Breast epithelium (tissue), 4 donors: ENCODE results near the gene PCAT7. TPM values are rescaled to one million over a fixed set of nuclear protein-coding genes. Genes with fewer than 3 reads are reported as not detected.
"Not testable (repeated sequence)": the region's sequence is repeated elsewhere in the genome, so short reads cannot be mapped to it uniquely, and the experiment has no call there.

Source experiments
- DNase-seq, 2 donors: peaks; one replicate each; pipeline ENCODE4 v3.0.0-alpha.2; 2019; ENCODE audit warnings: low spot score in 2 of 2
- H3K27ac ChIP-seq, 2 donors: fragments of 200-600 bp; sonication (generic) in 1 of 2; one replicate each; pipeline ENCODE4 v1.5.1; 2016 to 2019; ENCODE audit warnings: mild to moderate bottlenecking in 1 of 2
- H3K27me3 ChIP-seq, 2 donors: fragments of 200-600 bp; sonication (generic) in 1 of 2; one replicate each; pipeline versions ENCODE4 v1.5.1 to v1.6.0; 2017 to 2019; ENCODE audit warnings: control low read depth in 1 of 2, mild to moderate bottlenecking in 1 of 2
- H3K36me3 ChIP-seq: fragments of 200-600 bp; one replicate; pipeline ENCODE4 v1.5.1; 2019
- H3K4me1 ChIP-seq, 2 donors: fragments of 200-600 bp; sonication (generic); one replicate each; pipeline ENCODE4 v1.5.1; 2016 to 2019; ENCODE audit warnings: control low read depth in 1 of 2
- H3K4me3 ChIP-seq, 3 donors: fragments of 200-600 bp; sonication (generic); 1 replicate in 2 of 3; 2 replicates in 1 of 3; pipeline ENCODE4 v1.5.1; 2016 to 2019; ENCODE audit warnings: mild to moderate bottlenecking in 3 of 3, moderate library complexity in 2 of 3
- H3K9me3 ChIP-seq, 2 donors: fragments of 200-600 bp; sonication (generic) in 1 of 2; one replicate each; pipeline ENCODE4 v1.5.1; 2016 to 2019; ENCODE audit warnings: control low read depth in 1 of 2
- POLR2A ChIP-seq: fragments of 450-650 bp; IDR thresholded peaks from one replicate; pipeline ENCODE4 v1.6.1; 2016; ENCODE audit warnings: antibody characterized with exemption, mild to moderate bottlenecking, moderate library complexity
- POLR2AphosphoS5 ChIP-seq, 3 donors: sonication (generic); formaldehyde crosslinking; IDR thresholded peaks; one replicate each; pipeline ENCODE4 v1.6.1; 2017; ENCODE audit warnings: antibody characterized with exemption in 3 of 3
- intact Hi-C: fragments of 100-400 bp; cut with DNase I; formaldehyde crosslinking; loops from one replicate; pipeline ENCODE4 v1.15.1; 2023; ENCODE audit warnings: low total_unique reads
- total RNA-seq, 3 donors: library from RNA; depleted of rRNA; stranded (reverse); fragments of >200 nt; gene quantifications; one replicate each; pipeline ENCODE4 v1.1.0, GENCODE V29; 2016
- TF ChIP-seq, protein P1 (sequence below), 3 donors: fragments of 450-650 bp; IDR thresholded peaks; one replicate each; pipeline ENCODE4 v1.5.1; 2016 to 2017; ENCODE audit warnings: antibody characterized with exemption in 3 of 3, mild to moderate bottlenecking in 3 of 3, moderate library complexity in 3 of 3

The PCAT7 gene
- total RNA-seq, 3 donors from 2014 or later = under 0.01 TPM; not detected in 2

DNA sequence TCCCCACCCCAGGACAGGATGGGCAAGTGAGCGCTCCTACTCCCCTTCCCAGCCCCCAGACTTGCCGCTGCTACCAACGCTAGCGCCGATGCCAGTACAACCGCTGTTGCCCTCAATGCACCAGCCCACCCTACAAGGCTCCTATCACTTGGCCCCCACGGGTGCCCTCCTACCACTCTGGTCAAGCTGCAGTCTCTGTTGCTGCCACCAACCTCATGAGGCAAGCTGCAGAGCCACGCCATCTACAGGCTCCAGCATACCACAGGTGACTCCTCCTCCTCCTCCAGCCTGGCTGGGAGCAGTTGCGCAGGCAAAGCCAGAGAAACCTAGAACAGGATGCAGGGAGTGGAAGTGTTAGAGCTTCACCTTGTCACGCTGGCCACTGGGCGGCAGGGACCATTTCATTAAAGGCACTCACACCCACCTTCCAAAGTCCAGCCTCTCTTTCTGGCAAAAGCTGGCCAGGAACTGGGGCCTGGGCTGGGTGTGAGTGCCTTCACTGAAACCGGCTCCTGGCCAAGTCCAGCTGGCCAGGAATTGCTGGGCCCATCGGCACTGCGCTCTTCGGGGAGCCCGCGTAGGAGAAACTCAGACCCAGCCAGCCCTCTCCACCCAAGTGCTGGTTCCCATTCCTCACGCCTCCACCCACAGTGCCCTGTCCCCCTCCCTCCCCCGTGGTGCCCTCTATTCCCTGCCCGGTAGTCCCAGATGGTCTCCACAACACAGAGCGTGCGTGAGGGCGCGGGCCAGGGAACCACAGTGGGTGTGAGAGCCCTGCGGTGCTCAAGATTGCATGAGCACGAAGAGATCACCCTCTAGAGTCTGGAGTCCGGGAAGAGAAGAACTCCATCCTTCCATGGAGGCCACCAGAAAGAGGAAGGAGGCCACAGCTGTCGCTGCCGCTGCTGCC lies 1.6 kb upstream of the PCAT7 start:
- Histone ChIP-seq H3K9me3 (no peaks in the 10 kb centered on the region), H3K4me1 (no peaks in the 10 kb centered on the region), H3K27ac (no peak overlapping the region), H3K27me3 (no peaks in the 10 kb centered on the region), H3K4me3 (no peak overlapping the region), H3K36me3 (no peaks in the 10 kb centered on the region)
- intact Hi-C loops = no loop called here
- DNase-seq = no peak
- TF ChIP-seq POLR2AphosphoS5 (IDR thresholded peaks at IDR 0.05) (no peak), POLR2A (no peak)
- TF ChIP-seq, protein P1, sequence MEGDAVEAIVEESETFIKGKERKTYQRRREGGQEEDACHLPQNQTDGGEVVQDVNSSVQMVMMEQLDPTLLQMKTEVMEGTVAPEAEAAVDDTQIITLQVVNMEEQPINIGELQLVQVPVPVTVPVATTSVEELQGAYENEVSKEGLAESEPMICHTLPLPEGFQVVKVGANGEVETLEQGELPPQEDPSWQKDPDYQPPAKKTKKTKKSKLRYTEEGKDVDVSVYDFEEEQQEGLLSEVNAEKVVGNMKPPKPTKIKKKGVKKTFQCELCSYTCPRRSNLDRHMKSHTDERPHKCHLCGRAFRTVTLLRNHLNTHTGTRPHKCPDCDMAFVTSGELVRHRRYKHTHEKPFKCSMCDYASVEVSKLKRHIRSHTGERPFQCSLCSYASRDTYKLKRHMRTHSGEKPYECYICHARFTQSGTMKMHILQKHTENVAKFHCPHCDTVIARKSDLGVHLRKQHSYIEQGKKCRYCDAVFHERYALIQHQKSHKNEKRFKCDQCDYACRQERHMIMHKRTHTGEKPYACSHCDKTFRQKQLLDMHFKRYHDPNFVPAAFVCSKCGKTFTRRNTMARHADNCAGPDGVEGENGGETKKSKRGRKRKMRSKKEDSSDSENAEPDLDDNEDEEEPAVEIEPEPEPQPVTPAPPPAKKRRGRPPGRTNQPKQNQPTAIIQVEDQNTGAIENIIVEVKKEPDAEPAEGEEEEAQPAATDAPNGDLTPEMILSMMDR (IDR thresholded peaks at IDR 0.05) = no peak

DNA sequence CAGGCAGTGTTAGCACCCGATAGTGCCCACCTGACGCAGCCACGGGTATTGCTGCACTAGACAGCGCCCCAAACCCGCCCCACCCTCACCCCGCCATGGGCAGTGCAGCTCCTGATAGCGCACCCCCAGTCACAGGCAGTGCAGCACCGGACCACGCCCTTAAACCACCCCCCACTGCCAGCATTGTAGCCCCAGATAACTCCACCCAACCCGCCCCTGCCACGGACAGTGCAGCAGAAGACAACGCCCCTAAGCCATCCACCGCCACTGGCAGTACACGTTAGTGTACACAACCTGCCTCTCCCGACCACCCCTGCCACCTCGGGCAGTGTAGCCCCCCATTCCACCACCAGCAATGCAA lies 825 bp upstream of the PCAT7 start:
- peak overlapping the region in 1 of 2 donors; percentile 1 for H3K27ac ChIP-seq
- intact Hi-C loops = no loop called here
- no peaks in the 10 kb centered on the region for H3K9me3 ChIP-seq
- no peaks in the 10 kb centered on the region for H3K27me3 ChIP-seq
- no peaks in the 10 kb centered on the region for H3K36me3 ChIP-seq
- no peak for DNase-seq
- H3K4me3 ChIP-seq = peak overlapping the region in 2 of 3 donors; percentile 16 to 34
- H3K4me1 ChIP-seq = no peaks in the 10 kb centered on the region
- TF ChIP-seq, protein P1 (IDR thresholded peaks at IDR 0.05) = no peak
- TF ChIP-seq POLR2A = no peak
- no peak for TF ChIP-seq POLR2AphosphoS5 (IDR thresholded peaks at IDR 0.05)

DNA sequence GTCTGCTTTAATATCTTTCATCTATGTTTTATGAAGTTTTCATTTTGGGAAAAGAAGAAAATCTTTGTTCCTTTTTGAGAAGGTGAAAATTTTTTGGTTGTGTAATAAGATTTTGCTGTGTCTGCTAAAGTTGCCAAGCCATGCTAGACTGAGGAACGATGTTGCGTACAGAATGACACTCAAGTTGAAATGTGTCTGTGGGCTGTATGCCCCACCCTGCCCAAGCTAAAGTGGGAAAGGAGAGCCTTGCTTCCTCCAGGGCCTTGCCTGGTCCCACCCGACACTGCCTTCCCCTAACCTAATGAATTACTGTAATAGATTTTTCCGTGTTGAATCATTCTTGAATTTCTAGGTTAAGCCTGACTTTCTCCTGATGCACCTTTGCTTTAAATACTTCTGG lies 2.5 kb downstream of the PCAT7 start:
- TF ChIP-seq POLR2AphosphoS5 (IDR thresholded peaks at IDR 0.05) (no peak), POLR2A (no peak)
- TF ChIP-seq, protein P1 (IDR thresholded peaks at IDR 0.05) = no peak
- no peak for DNase-seq
- intact Hi-C loops = no loop called here
- H3K4me1 ChIP-seq = no peaks in the 10 kb centered on the region
- no peak overlapping the region for H3K4me3 ChIP-seq
- no peaks in the 10 kb centered on the region for H3K36me3 ChIP-seq
- H3K27ac ChIP-seq = no peak overlapping the region
- no peaks in the 10 kb centered on the region for H3K9me3 ChIP-seq
- H3K27me3 ChIP-seq = no peaks in the 10 kb centered on the region

DNA sequence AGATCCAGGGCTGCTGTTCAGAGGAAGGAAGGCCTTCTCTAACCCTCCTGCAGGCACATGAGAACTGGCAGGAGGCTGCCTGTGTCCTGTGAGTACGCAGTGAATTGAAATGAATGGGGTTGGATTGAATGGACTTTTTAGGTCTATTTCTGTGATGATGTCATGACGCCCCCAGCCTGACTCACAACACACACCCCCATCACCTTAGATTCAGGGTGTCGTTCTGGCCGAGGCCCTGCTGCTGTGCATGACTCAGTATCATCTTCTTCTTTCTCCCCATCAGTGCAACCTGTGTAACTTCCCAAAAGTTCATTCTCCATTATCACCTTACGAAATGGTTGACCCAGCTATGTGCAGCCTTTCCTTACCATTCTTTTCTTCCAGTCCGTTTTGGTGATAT lies 5.4 kb downstream of the PCAT7 start:
- DNase-seq = no peak
- TF ChIP-seq POLR2AphosphoS5 (IDR thresholded peaks at IDR 0.05) = no peak
- TF ChIP-seq, protein P1 (IDR thresholded peaks at IDR 0.05) = no peak
- TF ChIP-seq POLR2A = no peak
- intact Hi-C loops = no loop called here
- Histone ChIP-seq H3K4me1 (no peaks in the 10 kb centered on the region), H3K27ac (no peak overlapping the region), H3K27me3 (no peaks in the 10 kb centered on the region), H3K4me3 (no peak overlapping the region), H3K36me3 (no peaks in the 10 kb centered on the region), H3K9me3 (no peaks in the 10 kb centered on the region)

DNA sequence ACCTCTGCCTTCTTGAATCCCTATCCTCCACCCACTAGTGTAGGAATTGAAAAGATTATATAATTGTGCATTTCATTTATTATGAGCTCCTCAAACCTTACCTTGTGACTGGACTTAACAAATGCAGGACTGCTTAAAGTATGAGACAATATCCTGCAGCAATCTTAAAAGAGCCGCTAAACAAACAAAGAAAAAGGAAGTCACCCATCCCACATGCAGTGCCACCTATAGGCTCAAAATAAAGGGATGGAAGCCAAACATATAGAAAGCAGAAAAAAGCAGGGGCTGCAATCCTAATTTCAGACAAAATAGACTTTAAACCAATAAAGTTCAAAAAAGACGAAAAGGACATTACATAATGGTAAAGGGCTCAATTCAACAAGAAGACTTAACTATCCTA lies 8.7 kb downstream of the PCAT7 start:
- intact Hi-C loops = no loop called here
- Histone ChIP-seq H3K36me3 (no peaks in the 10 kb centered on the region), H3K27ac (no peak overlapping the region), H3K4me1 (no peaks in the 10 kb centered on the region), H3K9me3 (no peaks in the 10 kb centered on the region), H3K27me3 (no peaks in the 10 kb centered on the region), H3K4me3 (no peak overlapping the region)
- TF ChIP-seq POLR2AphosphoS5 (IDR thresholded peaks at IDR 0.05) (no peak), POLR2A (no peak)
- TF ChIP-seq, protein P1 (IDR thresholded peaks at IDR 0.05) = no peak
- no peak for DNase-seq

DNA sequence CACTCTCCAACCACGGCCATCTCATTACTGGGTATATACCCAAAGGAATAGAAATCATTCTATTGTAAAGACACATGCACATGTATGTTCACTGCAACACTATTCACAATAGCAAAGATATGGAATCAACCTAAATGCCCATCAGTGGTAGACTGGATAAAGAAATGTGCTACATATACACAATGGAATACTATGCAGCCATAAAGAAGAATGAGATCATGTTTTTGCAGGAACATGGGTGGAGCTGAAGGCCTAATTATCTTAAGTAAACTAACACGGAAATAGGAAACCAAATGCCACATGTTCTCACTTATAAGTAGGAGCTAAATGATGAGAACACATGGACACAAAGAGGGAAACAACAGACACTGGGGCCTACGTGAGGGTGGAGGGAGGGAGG lies 9.4 kb downstream of the PCAT7 start:
- H3K27ac ChIP-seq, H3K36me3 ChIP-seq, H3K4me1 ChIP-seq, H3K27me3 ChIP-seq, H3K9me3 ChIP-seq, H3K4me3 ChIP-seq, intact Hi-C loops, DNase-seq: not testable (repeated sequence)
